Measurements from ENCODE around the gene CYREN. TPM values are rescaled to one million over a fixed set of nuclear protein-coding genes. Genes with fewer than 3 reads are reported as not detected.
A peak's percentile ranks its signal among the peaks of the same experiment; 100 is the strongest.

CYREN gene
- total and polyA plus RNA-seq, 2 of the 13 experiments (the other 11 are each of a cell fraction or from before 2014, with no cell fraction given) = 20.7 to 60.7 TPM

GRCh38 chr7:135170274-135170997 is at the start of gene CYREN (continued):
- TF ChIP-seq ZNF687 (CRISPR knock-in tag; IDR thresholded peaks at IDR 0.05) = peak; percentile 97
- TF ChIP-seq KMT2B (CRISPR knock-in tag; IDR thresholded peaks at IDR 0.05) = peak; percentile 79
- peak; percentile 85 for TF ChIP-seq ZNF235 (CRISPR knock-in tag; IDR thresholded peaks at IDR 0.05; ENCODE audit: borderline replicate concordance)
- TF ChIP-seq PHF5A (CRISPR knock-in tag; IDR thresholded peaks at IDR 0.05; ENCODE audit: low read depth, unreplicated experiment) = no peak
- no peak for TF ChIP-seq CERS6 (CRISPR knock-in tag; IDR thresholded peaks at IDR 0.05)
- TF ChIP-seq CHD2 (IDR thresholded peaks at IDR 0.05; ENCODE audit: low read depth, low read length) = peak; percentile 45; the same call in 1 of the 2 replicates
- TF ChIP-seq IKZF4 (CRISPR knock-in tag; IDR thresholded peaks at IDR 0.05; ENCODE audit: borderline replicate concordance, low read depth, not compliant biosample characterization) = peak; percentile 90
- TF ChIP-seq ZFP91 (CRISPR knock-in tag; IDR thresholded peaks at IDR 0.05; ENCODE audit: borderline replicate concordance) = peak; percentile 93
- TF ChIP-seq HOMEZ (CRISPR knock-in tag; IDR thresholded peaks at IDR 0.05; ENCODE audit: low read depth) = peak; percentile 20; the same call in 1 of the 2 replicates
- TF ChIP-seq ZNF710 (CRISPR knock-in tag; IDR thresholded peaks at IDR 0.05; ENCODE audit: borderline replicate concordance) = no peak
- peak; percentile 92 for TF ChIP-seq ZSCAN29 (CRISPR knock-in tag; conservative IDR thresholded peaks at IDR 0.05)
- no peak; the same call in 1 of the 2 replicates for TF ChIP-seq ZNF460 (CRISPR knock-in tag; IDR thresholded peaks at IDR 0.05; ENCODE audit: borderline replicate concordance)
- peak; percentile 57; the same call in 1 of the 2 replicates for TF ChIP-seq ZNF768 (CRISPR knock-in tag; IDR thresholded peaks at IDR 0.05)
- TF ChIP-seq SIX4 (CRISPR knock-in tag; IDR thresholded peaks at IDR 0.05) = peak; percentile 23; the same call in 1 of the 2 replicates
